COR-L47 (cell line): ENCODE measurements around the gene HOXB8.

Experiments
- DNase-seq: peaks from one replicate; lab custom pipeline; 2025; lab: John Stamatoyannopoulos, UW

HOXB8 gene

GRCh38 chr17:48624544-48625494 is 9.7 kb upstream of the HOXB8 start:
- DNase-seq: peak; percentile 35

GRCh38 chr17:48624118-48624517 is 9.0 kb upstream of the HOXB8 start:
- no peak for DNase-seq

DNA sequence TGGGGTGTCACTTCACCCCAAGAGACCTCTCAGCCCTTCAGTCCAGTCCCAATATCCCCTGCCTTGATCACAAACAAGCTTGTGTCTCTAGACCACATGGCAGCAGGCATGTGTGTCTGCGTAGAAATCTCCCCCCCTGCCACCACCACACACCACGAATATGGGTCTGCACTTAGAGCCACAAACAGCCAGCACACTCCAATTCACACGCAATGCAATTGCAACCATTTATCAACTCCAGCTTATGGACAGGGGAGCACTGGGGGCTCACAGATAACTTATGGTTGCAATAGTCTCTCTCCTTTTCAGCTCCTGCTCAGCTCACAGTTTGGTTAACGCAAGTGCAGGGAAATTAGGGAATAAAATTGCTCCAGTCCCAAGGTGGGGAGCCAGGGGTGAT is 8.5 kb upstream of the HOXB8 start:
- no peak for DNase-seq

GRCh38 chr17:48622857-48623256 is 7.8 kb upstream of the HOXB8 start:
- DNase-seq: no peak

- no peak for DNase-seq
These were observed 6.6 kb upstream of the HOXB8 start for GRCh38 chr17:48621410-48622392.

DNA sequence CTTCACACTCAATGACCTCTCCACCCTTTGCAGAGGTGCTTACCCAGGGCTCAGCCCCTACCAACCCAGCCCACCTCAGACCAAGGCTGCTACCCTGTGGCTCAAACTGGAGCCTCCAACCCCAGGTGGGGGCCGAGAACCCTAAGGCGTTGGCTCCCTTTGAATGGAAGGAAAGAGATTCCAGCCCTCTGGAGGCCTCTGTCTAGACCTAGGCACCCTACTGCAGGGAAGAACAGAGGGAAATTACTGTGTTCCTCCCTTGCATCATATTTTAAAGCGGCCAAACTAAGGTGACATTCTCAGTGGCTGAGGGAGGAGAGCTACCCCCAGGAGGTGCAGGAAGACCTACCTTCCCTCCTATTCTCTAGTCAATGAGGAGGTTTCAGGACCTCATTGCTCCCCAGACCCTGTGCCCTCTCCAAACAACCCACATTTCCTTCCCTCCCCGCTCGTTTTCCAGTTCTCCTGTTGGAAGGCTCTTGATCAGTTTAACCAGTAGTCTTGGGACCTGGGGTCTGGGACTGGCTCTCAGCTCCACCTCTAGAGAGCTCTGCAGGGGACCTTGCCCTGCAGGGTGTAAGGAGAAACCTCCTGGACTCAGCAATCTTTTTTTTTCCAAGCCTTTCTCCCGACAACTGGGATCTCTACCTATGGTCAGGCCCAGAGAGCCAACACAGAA is 5.5 kb upstream of the HOXB8 start:
- no peak for DNase-seq

- no peak for DNase-seq
These were observed 4.8 kb upstream of the HOXB8 start for GRCh38 chr17:48619826-48620449.

GRCh38 chr17:48618256-48618896 is 3.3 kb upstream of the HOXB8 start:
- DNase-seq: peak; percentile 76

DNA sequence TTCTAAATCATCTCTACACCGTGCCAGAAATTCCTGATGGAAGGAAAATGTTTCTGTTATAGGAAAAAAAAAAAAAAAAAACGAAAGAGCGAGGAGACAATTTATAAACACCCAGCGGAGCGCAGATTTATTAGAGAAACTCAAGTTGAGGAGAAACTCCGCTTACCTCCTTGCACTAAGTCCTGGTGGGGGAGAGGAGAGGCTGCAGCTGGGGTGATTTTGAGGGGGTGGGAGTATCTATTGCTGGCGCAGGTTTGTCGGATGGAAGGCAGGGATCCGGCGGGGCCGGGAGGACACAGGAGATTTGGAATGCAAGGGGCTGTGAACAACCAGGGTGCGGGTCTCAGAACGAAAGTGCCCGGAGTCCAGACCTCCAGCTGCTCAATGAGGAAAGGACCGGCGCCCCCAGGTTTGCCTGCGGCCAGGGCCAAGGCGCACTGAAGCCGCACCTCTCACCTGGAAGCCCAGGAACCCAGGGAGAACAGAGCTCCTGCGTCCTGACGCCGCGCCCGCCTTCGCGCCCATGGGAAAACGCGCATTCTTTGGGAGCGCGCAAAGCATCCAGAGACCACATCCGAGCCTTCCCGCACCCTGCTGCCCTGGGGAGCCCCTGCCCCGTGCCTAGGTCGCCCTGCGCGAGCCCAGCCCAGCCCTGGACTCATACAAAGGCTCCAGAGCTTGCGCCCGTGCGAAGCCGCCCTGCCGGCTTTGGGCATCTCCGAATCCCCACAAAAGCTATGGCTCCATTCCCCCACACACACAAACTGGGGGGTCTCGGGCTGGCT is 2.6 kb upstream of the HOXB8 start:
- no peak for DNase-seq

DNA sequence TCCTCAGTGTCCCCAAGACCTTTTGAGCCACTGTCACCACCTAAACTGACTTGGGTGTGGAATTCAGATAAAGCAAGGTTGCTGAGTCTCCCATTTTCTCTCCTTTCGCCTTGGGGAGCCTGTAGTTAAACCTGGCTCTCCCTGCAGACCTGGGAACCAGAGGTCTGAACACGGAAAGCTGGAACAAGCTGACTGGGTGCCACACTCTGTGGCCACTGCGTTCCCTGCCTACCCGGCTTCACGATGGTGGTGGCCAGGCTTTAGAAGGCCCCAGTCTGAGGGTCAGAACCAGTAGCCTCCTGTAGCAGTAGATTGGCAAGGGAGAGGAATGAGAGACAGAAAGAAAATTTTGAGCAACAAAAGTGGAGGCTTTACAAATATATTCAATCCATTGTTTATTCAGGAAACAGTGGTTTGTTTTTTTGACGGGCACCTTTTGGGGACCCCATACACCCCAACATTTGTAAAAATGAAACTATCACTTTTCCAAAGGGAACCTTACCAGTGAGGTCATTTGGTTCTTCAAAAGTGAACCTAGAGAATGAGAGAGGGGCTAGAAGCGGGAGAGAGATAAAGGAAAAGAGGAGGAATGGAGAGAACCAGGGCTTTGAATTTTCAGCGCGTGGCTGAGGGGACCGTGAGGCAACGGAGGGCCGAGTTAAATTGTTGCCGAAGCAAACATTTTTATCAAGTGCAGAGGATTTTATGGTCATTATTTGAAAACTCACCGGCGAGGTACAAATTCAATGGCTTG is 1.8 kb upstream of the HOXB8 start:
- no peak for DNase-seq

- DNase-seq: no peak
These were observed 1.0 kb upstream of the HOXB8 start for GRCh38 chr17:48615963-48616716.

DNA sequence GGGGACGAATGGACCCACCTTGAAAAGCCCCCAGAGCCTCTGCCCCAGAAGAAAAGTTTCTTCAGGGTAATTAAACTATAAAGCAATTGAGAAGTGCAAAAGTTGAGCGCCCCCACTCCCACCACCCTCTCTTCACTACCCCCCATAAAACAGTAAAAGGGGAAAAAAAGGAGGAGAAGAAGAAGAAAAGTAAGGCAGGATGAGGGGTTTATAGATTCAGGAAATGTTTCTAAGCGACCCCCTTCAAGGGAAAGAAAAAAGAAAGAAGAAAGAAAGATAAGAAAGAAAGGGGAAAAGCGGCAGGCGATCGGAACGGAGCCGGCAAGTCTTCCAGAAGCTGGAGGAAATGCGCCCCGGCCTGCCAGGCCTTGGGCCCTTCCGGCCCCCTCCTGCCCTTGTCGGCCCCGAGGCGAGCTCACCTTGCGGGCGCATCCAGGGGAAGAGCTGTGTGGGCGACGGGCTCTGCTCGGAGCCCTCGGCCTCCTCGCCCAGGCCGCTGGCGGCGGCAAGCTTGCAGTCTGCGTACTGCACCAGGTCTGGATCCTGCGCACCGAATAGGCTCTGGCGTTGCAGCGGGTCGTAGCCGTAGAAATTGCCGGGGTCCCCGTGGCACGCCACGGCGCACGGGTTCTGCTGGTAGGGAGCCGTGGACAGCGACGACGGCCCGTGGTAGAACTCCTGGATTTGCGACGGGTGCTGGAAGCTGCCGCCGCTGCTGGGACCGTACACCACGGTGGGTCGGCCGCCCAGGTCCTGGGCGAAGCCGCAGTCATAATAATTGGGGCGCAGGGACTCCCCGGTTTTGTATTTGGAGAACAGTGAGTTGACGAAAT is 1.0 kb downstream of the HOXB8 start:
- DNase-seq: no peak

DNA sequence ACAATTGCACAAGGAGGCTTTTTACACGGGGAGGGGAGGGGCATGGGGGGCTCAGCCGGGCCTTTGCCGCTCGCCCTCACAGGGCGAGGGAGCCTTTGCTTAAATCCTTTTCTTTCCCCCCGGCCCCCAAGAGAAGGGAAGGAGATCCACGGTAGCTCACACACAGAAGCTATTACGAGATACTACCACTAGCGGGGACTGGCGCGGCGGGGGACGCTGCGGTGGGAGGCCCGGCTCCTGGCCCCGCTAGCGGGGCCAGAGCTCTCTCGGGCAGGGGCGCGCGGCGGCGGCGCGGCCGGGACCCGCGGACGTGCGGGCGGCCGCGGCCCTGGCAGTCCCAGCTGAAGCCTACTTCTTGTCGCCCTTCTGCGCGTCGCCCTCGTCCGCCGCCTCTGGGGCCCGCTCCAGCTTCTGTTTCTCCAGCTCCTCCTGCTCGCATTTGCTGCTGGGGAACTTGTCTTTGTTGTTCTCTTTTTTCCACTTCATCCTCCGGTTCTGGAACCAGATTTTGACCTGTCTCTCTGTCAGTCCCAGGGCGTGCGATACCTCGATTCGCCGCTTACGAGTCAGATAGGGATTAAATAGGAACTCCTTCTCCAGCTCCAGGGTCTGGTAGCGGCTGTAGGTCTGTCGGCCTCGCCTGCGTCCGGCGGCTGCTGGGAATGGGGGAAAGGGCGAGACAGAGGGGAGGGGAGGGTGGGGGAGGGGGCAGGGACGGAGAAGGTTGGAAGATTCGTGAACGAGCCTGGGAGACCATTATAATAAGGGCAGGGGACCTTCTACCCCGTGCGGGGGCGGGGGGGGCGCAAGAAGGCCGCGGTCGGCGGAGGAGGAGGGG is 2.0 kb downstream of the HOXB8 start:
- peak; percentile 27 for DNase-seq

GRCh38 chr17:48612456-48612853 is 2.6 kb downstream of the HOXB8 start:
- DNase-seq: peak; percentile 42

GRCh38 chr17:48611681-48612455 is 3.2 kb downstream of the HOXB8 start:
- peak; percentile 71 for DNase-seq

- no peak for DNase-seq
These were observed 3.9 kb downstream of the HOXB8 start for GRCh38 chr17:48611213-48611612.
